A549 treated with RU486 at 1 μM for 4 hours (cell line): ENCODE data around the gene TRIL. TPM values are rescaled to one million over a fixed set of nuclear protein-coding genes. Genes with fewer than 3 reads are reported as not detected.

Experiments
- total RNA-seq: library from RNA; stranded (reverse); fragments of 200-300 nt; extraction: Qiagen RNA extraction; gene quantifications from 5 replicates; pipeline ENCODE4 v1.2.3, GENCODE V29; 2022; ENCODE audit warnings: low read depth

TRIL gene
- not detected in 5 replicates for total RNA-seq

DNA sequence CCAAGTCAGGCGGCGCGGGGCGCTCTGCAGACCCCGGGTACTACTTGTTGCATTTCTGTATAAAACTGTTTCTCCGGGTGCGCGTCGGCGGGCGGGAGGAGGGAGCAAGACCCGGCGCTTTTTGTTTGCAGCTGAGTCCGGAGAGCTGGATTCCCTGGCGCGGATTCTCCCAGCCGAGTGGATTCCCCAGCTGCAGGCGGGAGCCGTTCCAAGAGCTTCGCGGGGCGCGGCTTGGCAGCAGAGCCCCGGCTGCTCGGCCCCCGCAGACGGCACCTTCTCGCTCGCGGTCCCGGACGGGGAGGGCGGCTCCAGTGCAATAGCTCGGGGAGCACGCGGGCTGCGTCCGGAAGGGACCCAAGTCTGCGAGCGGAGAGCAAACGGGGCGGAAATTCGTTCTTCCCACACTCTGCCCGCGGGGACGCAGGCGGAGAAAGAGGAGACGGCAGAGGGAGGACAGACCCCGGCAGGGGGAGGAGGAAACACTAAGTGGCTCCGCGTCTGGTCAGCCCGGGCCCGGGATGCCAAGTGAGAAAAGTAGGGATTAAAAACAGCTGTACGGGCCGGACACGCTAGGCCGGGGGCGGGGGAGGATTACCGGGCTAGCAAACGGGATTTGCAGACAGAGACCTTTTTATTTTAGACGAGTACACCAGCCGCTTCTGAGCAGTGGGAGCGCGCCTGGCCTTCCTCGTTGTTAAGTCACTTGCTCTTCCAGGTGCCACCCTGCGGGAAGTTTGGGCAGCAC is at the start of gene TRIL:
TSS of gene TRIL (minus strand) at position 96 of the 745 bp plus-strand sequence. CDS start 284 bp downstream, outside the sequence.

Other genes starting within 250 kb of the TRIL start
- 0.14 to 0.34 TPM (median 0.28 TPM) in 5 replicates for gene CPVL, start 188.2 kb upstream of the TRIL start, total RNA-seq
- gene CHN2, start 236.4 kb upstream of the TRIL start, total RNA-seq: 0.07 to 0.27 TPM in 2 of 5 replicates, not detected in the others